Keratinocyte (primary cell): ENCODE data around the gene FANCG.

Experiments
- CTCF ChIP-seq, 3 experiments: IDR thresholded peaks in 1 of 3; conservative IDR thresholded peaks in 1 of 3; optimal IDR thresholded peaks in 1 of 3; 2 replicates in 2 of 3; 3 replicates in 1 of 3; pipeline versions ENCODE3 to v1.5.1; 2011; ENCODE audit warnings: low read length in 3 of 3, mild to moderate bottlenecking in 3 of 3, moderate library complexity in 2 of 3, control low read depth in 1 of 3, inconsistent platforms in 1 of 3; ENCODE audit not compliant: insufficient read depth in 2 of 3; ENCODE audit errors: extremely low read depth in 1 of 3
- EZH2 ChIP-seq: IDR thresholded peaks from one replicate; pipeline ENCODE4 v1.6.1; 2012; ENCODE audit warnings: inconsistent platforms, mild to moderate bottlenecking, low read length, moderate library complexity

GRCh38 chr9:35070823-35071813, 8.6 kb downstream of the FANCG start:
- TF ChIP-seq CTCF (optimal IDR thresholded peaks at IDR 0.05 in 1 of 3, IDR thresholded peaks at IDR 0.05 in 1 of 3, conservative IDR thresholded peaks at IDR 0.05 in 1 of 3; ENCODE audit: extremely low read depth in 1 of 3, insufficient read depth in 2 of 3, low read length in 3 of 3) (no peak), EZH2 (no peak)
